WTC11 (cell line): ENCODE results near the gene TIMP2. TPM values are rescaled to one million over a fixed set of nuclear protein-coding genes. Genes with fewer than 3 reads are reported as not detected.

Experiments
- ATAC-seq: fragments of 200-7000 bp; cut with Tn5 transposase; 2 replicates; pipeline ENCODE4 v1.10.0; 2021; ENCODE audit warnings: mild to moderate bottlenecking, moderate library complexity
- CTCF ChIA-PET: fragments of 300-600 bp; sonication (Branson Sonifier 250); formaldehyde crosslinking; loops from one replicate; lab custom pipeline; 2021; ENCODE audit warnings: antibody characterized with exemption; lab: Charles Lee
- POLR2A ChIA-PET: fragments of 350-600 bp; sonication (Branson Sonifier 250); formaldehyde crosslinking; loops from one replicate; lab custom pipeline; 2021; ENCODE audit warnings: antibody characterized with exemption; lab: Charles Lee
- DNase-seq: peaks from one replicate; pipeline ENCODE4 v3.0.0; 2021; ENCODE audit warnings: low spot score
- H3K27ac Mint-ChIP-seq: 2 replicates; pipeline ENCODE4 v1.8.0; 2021; ENCODE audit warnings: mixed read lengths
- H3K27me3 Mint-ChIP-seq: 2 replicates; pipeline ENCODE4 v1.8.0; 2021; ENCODE audit warnings: low read depth, mild to moderate bottlenecking, moderate library complexity, mixed read lengths
- H3K36me3 Mint-ChIP-seq: 2 replicates; pipeline ENCODE4 v1.8.0; 2021; ENCODE audit warnings: mixed read lengths
- H3K4me1 Mint-ChIP-seq: 2 replicates; pipeline ENCODE4 v1.8.0; 2022; ENCODE audit warnings: mixed read lengths
- H3K4me3 Mint-ChIP-seq: 2 replicates; pipeline ENCODE4 v1.8.0; 2021; ENCODE audit warnings: mild to moderate bottlenecking, moderate library complexity, mixed read lengths
- H3K9me3 Mint-ChIP-seq: 2 replicates; pipeline ENCODE4 v1.8.0; 2021; ENCODE audit warnings: mixed read lengths
- ATF1 ChIP-seq: sonication (generic); formaldehyde crosslinking; IDR thresholded peaks from 2 replicates; pipeline ENCODE4 v1.8.1; 2023; ENCODE audit warnings: mild to moderate bottlenecking, moderate library complexity, missing genetic modification reagents
- EMX1 ChIP-seq: fragments of 250-450 bp; sonication (Bioruptor Pico); IDR thresholded peaks from 2 replicates; pipeline ENCODE4 v1.8.0; 2021; ENCODE audit warnings: mild to moderate bottlenecking
- ERG ChIP-seq: fragments of 250-450 bp; sonication (Bioruptor Pico); IDR thresholded peaks from 2 replicates; pipeline ENCODE4 v1.8.0; 2021; ENCODE audit warnings: mild to moderate bottlenecking
- GABPB1 ChIP-seq: sonication (generic); formaldehyde crosslinking; IDR thresholded peaks from 2 replicates; pipeline ENCODE4 v1.8.1; 2023; ENCODE audit warnings: mild to moderate bottlenecking, missing genetic modification reagents
- KAT7 ChIP-seq: sonication (generic); formaldehyde crosslinking; IDR thresholded peaks from 2 replicates; pipeline ENCODE4 v1.8.1; 2023; ENCODE audit warnings: missing genetic modification reagents, mild to moderate bottlenecking, borderline replicate concordance
- NR1H2 ChIP-seq: sonication (generic); formaldehyde crosslinking; IDR thresholded peaks from 2 replicates; pipeline ENCODE4 v1.9.0; 2021; ENCODE audit warnings: mild to moderate bottlenecking, moderate library complexity, missing genetic modification reagents
- PRDM15 ChIP-seq: sonication (generic); formaldehyde crosslinking; IDR thresholded peaks from 2 replicates; pipeline ENCODE4 v1.8.0; 2022; ENCODE audit warnings: missing genetic modification reagents
- TCF7 ChIP-seq: sonication (generic); formaldehyde crosslinking; IDR thresholded peaks from 2 replicates; pipeline ENCODE4 v1.8.0; 2022; ENCODE audit warnings: mild to moderate bottlenecking, low read depth, missing genetic modification reagents, moderate library complexity
- USF2 ChIP-seq: sonication (generic); formaldehyde crosslinking; IDR thresholded peaks from 2 replicates; pipeline ENCODE4 v1.8.1; 2023; ENCODE audit warnings: mild to moderate bottlenecking, missing genetic modification reagents, moderate library complexity
- ZMAT4 ChIP-seq: fragments of 250-450 bp; sonication (Bioruptor Pico); IDR thresholded peaks from 2 replicates; pipeline ENCODE4 v1.9.0; 2021; ENCODE audit warnings: mild to moderate bottlenecking
- ZNF317 ChIP-seq: sonication (generic); formaldehyde crosslinking; IDR thresholded peaks from 2 replicates; pipeline ENCODE4 v1.8.1; 2023; ENCODE audit warnings: low read depth, mild to moderate bottlenecking, moderate library complexity, missing genetic modification reagents, borderline replicate concordance
- ZNF396 ChIP-seq: fragments of 250-450 bp; sonication (Bioruptor Pico); IDR thresholded peaks from 2 replicates; pipeline ENCODE4 v1.8.0; 2021; ENCODE audit warnings: mild to moderate bottlenecking, moderate library complexity, borderline replicate concordance
- ZNF532 ChIP-seq: fragments of 250-450 bp; sonication (Bioruptor Pico); IDR thresholded peaks from 2 replicates; pipeline ENCODE4 v1.9.0; 2021; ENCODE audit warnings: mild to moderate bottlenecking, borderline replicate concordance
- ZSCAN18 ChIP-seq: fragments of 250-450 bp; sonication (Bioruptor Pico); IDR thresholded peaks from 2 replicates; pipeline ENCODE4 v2.1.2; 2022; ENCODE audit warnings: mild to moderate bottlenecking, moderate library complexity
- total RNA-seq: library from RNA; stranded (reverse); gene quantifications from 3 replicates; pipeline ENCODE4 v1.2.3, GENCODE V29; 2021

The TIMP2 gene
- total RNA-seq, 1 experiment from 2014 or later, result 37.1 TPM

GRCh38 chr17:78933025-78933958 is 8.1 kb upstream of the TIMP2 start (continued):
- TF ChIP-seq USF2 (no peak), GABPB1 (no peak), ATF1 (no peak), PRDM15 (CRISPR knock-in tag) (no peak)

- TF ChIP-seq ZSCAN18 (CRISPR knock-in tag), result no peak
- no peak for TF ChIP-seq TCF7 (CRISPR knock-in tag)
- TF ChIP-seq EMX1 (CRISPR knock-in tag), result no peak
- no peak for TF ChIP-seq PRDM15 (CRISPR knock-in tag)
- no peak for TF ChIP-seq ZNF396 (CRISPR knock-in tag)
- TF ChIP-seq NR1H2, result no peak
- TF ChIP-seq ZNF532 (CRISPR knock-in tag), result no peak
- no peak for TF ChIP-seq ZNF317 (CRISPR knock-in tag)
- TF ChIP-seq ERG (CRISPR knock-in tag), result no peak
- no peak for TF ChIP-seq KAT7 (CRISPR knock-in tag)
- TF ChIP-seq ZMAT4 (CRISPR knock-in tag), result no peak
- H3K27me3 Mint-ChIP-seq, result peaks cover 3% of the 10 kb centered on the region
- no peak overlapping the region for H3K4me3 Mint-ChIP-seq
- ChIA-PET CTCF (interaction anchor here (1.6 kb wide), 1 partner anchor 65 kb away, joined by 4 read pairs; no protein-coding TSS in a partner anchor), POLR2A (no interaction called here)
- H3K9me3 Mint-ChIP-seq, result no peaks in the 10 kb centered on the region
- no peaks in the 10 kb centered on the region for H3K36me3 Mint-ChIP-seq
- no peak overlapping the region for H3K27ac Mint-ChIP-seq
- DNase-seq (no peak), ATAC-seq (no peak)
- H3K4me1 Mint-ChIP-seq, result peaks cover 10% of the 10 kb centered on the region
Observed at GRCh38 chr17:78929908-78930775, 5.0 kb upstream of the TIMP2 start.
